GM12878 (cell line): ENCODE measurements around the gene MLNR.

Experiments
- CHD2 ChIP-seq: IDR thresholded peaks from 2 replicates; pipeline ENCODE4 v1.6.1; 2011; ENCODE audit warnings: low read depth, low read length, improper control_type of control experiment, borderline replicate concordance
- CTCF ChIP-seq, 3 experiments: IDR thresholded peaks in 2 of 3; conservative IDR thresholded peaks in 1 of 3; 2 replicates each; pipeline ENCODE4 v1.5.1; 2011; ENCODE audit warnings: low read depth in 3 of 3, low read length in 3 of 3, mild to moderate bottlenecking in 3 of 3, control low read depth in 2 of 3, moderate library complexity in 2 of 3, inconsistent platforms in 1 of 3, mixed read lengths in 1 of 3; ENCODE audit not compliant: control insufficient read depth in 2 of 3, insufficient read depth in 1 of 3; ENCODE audit errors: extremely low read depth in 1 of 3
- POLR2AphosphoS5 ChIP-seq: IDR thresholded peaks from 2 replicates; pipeline ENCODE4 v1.6.1; 2011; ENCODE audit warnings: mild to moderate bottlenecking, low read length, inconsistent platforms
- SIN3A ChIP-seq: IDR thresholded peaks from 2 replicates; pipeline ENCODE4 v1.6.1; 2012; ENCODE audit warnings: low read depth, low read length, improper control_type of control experiment
- TCF12 ChIP-seq: IDR thresholded peaks from 2 replicates; pipeline ENCODE4 v1.6.1; 2011; ENCODE audit warnings: low read depth, mild to moderate bottlenecking, low read length

- TF ChIP-seq TCF12 (no peak), POLR2AphosphoS5 (no peak), CTCF (IDR thresholded peaks at IDR 0.05 in 2 of 3, conservative IDR thresholded peaks at IDR 0.05 in 1 of 3; ENCODE audit: control insufficient read depth in 2 of 3, extremely low read depth in 1 of 3, insufficient read depth in 1 of 3, low read depth in 3 of 3, low read length in 3 of 3) (no peak), CHD2 (no peak), SIN3A (no peak)
Observed at GRCh38 chr13:49208619-49209018, 11.5 kb upstream of the MLNR start.
